Body of pancreas (tissue), 4 donors: ENCODE results near the gene TIGAR. TPM values are rescaled to one million over a fixed set of nuclear protein-coding genes. Genes with fewer than 3 reads are reported as not detected.

Experiments
- ATAC-seq: fragments of 150-250 bp; one replicate; pipeline ENCODE4 v1.9.1; 2016
- DNase-seq, 4 donors: peaks; one replicate each; pipeline ENCODE4 v3.0.0-alpha.2; 2019
- H3K27ac ChIP-seq, 4 donors: fragments of 200-600 bp; sonication (generic); 1 replicate in 3 of 4; 2 replicates in 1 of 4; pipeline versions ENCODE4 v1.5.1 to v1.6.1; 2016 to 2019; ENCODE audit warnings: mild to moderate bottlenecking in 1 of 4, mixed read lengths in 1 of 4, moderate library complexity in 1 of 4
- H3K27me3 ChIP-seq, 2 donors: fragments of 200-600 bp; sonication (generic); one replicate each; pipeline ENCODE4 v1.6.0; 2016; ENCODE audit warnings: mild to moderate bottlenecking in 1 of 2
- H3K36me3 ChIP-seq, 2 donors: fragments of 200-600 bp; sonication (generic); replicated peaks in 1 of 2; 2 replicates each; pipeline ENCODE4 v1.5.1; 2016; ENCODE audit warnings: low read depth in 2 of 2; ENCODE audit not compliant: insufficient read depth in 1 of 2
- H3K4me1 ChIP-seq: fragments of 200-600 bp; sonication (generic); one replicate; pipeline ENCODE4 v1.6.0; 2016
- H3K4me3 ChIP-seq, 2 donors: fragments of 200-600 bp; sonication (generic); 1 replicate in 1 of 2; 2 replicates in 1 of 2; pipeline ENCODE4 v1.5.1; 2016 to 2019
- H3K9me3 ChIP-seq, 3 donors: fragments of 200-600 bp; sonication (generic); 1 replicate in 2 of 3; 2 replicates in 1 of 3; pipeline ENCODE4 v1.5.1; 2016
- CTCF ChIP-seq, 7 experiments: fragments of 450-650 bp in 4 of 7; fragments of 200-600 bp in 3 of 7; sonication (generic) in 3 of 7; IDR thresholded peaks; one replicate each; pipeline ENCODE4 v1.5.1; 2016 to 2019; ENCODE audit warnings: antibody characterized with exemption in 7 of 7
- POLR2A ChIP-seq, 3 donors: fragments of 450-650 bp; IDR thresholded peaks; one replicate each; pipeline ENCODE4 v1.6.1; 2016; ENCODE audit warnings: antibody characterized with exemption in 3 of 3, mild to moderate bottlenecking in 2 of 3
- WGBS, 2 donors: methylation state at CpG; one replicate each; pipeline ENCODE4 v1.1.5; 2017; 5-methylcytosine and 5-hydroxymethylcytosine counted together
- intact Hi-C: fragments of 100-400 bp; cut with DNase I; formaldehyde crosslinking; loops from one replicate; pipeline ENCODE4 v1.15.1; 2023
- total RNA-seq, 2 donors: library from RNA; depleted of rRNA; stranded (reverse); fragments of >200 nt; gene quantifications; one replicate each; pipeline ENCODE4 v1.1.0, GENCODE V29; 2016

TIGAR gene
- total RNA-seq, 2 donors from 2014 or later, result 0.33 to 1.6 TPM

- H3K27me3 ChIP-seq, result no peaks in the 10 kb centered on the region
- peaks cover 0 to 10% of the 10 kb centered on the region in 2 donors for H3K36me3 ChIP-seq
- peaks cover 4% of the 10 kb centered on the region for H3K4me1 ChIP-seq
- no peaks in the 10 kb centered on the region for H3K9me3 ChIP-seq
- intact Hi-C loops, result loop anchor here (10.0 kb wide), 1 partner anchor 295 kb away; no protein-coding TSS in a partner anchor
- peak overlapping the region in 1 of 4 donors; percentile 58 for H3K27ac ChIP-seq
- WGBS, 2 donors, result 71 to 77% methylated on average over 15 to 20 of the region's 20 CpGs
- DNase-seq (no peak), ATAC-seq (no peak)
- H3K4me3 ChIP-seq, result no peak overlapping the region
- TF ChIP-seq CTCF (IDR thresholded peaks at IDR 0.05) (no peak), POLR2A (IDR thresholded peaks at IDR 0.05) (no peak)
These were observed 31.7 kb upstream of the TIGAR start for GRCh38 chr12:4289231-4289878.

- WGBS, 2 donors, result 85% methylated on average over 28 of the region's 28 CpGs
- H3K27me3 ChIP-seq, result no peaks in the 10 kb centered on the region
- H3K4me1 ChIP-seq, result peaks cover 4% of the 10 kb centered on the region
- H3K9me3 ChIP-seq, result no peaks in the 10 kb centered on the region
- DNase-seq, result no peak
- H3K27ac ChIP-seq, result peak overlapping the region in 1 of 4 donors; percentile 58
- TF ChIP-seq CTCF (IDR thresholded peaks at IDR 0.05) (no peak), POLR2A (IDR thresholded peaks at IDR 0.05) (no peak)
- intact Hi-C loops, result loop anchor here (10.0 kb wide), 1 partner anchor 295 kb away; no protein-coding TSS in a partner anchor
- ATAC-seq, result no peak
- H3K36me3 ChIP-seq, result peaks cover 0 to 10% of the 10 kb centered on the region in 2 donors
- H3K4me3 ChIP-seq, result no peak overlapping the region
These were observed 30.8 kb upstream of the TIGAR start for GRCh38 chr12:4289998-4290790.

GRCh38 chr12:4292341-4293073 lies 28.5 kb upstream of the TIGAR start:
- peaks cover 0 to 6% of the 10 kb centered on the region in 2 donors for H3K36me3 ChIP-seq

More at GRCh38 chr12:4292341-4293073, 28.5 kb upstream of the TIGAR start:
- Histone ChIP-seq H3K9me3 (no peaks in the 10 kb centered on the region), H3K4me3 (no peak overlapping the region), H3K27me3 (no peaks in the 10 kb centered on the region), H3K27ac (no peak overlapping the region), H3K4me1 (peaks cover 2% of the 10 kb centered on the region)
- peak in 2 of 4 donors; percentile 22 to 23 for DNase-seq
- intact Hi-C loops, result no loop called here
- TF ChIP-seq POLR2A (IDR thresholded peaks at IDR 0.05) (no peak), CTCF (IDR thresholded peaks at IDR 0.05) (no peak)
- WGBS, 2 donors, result 58 to 76% methylated on average over 16 of the region's 16 CpGs
- no peak for ATAC-seq
